VCaP (cell line): Measurements from ENCODE around the gene CP.
A peak's percentile ranks its signal among the peaks of the same experiment; 100 is the strongest.
"Not testable (repeated sequence)": the region's sequence is repeated elsewhere in the genome, so short reads cannot be mapped to it uniquely, and the experiment has no call there.

Experiments
- H3K27ac ChIP-seq: fragments of 450-650 bp; 2 replicates; pipeline ENCODE4 v1.5.1; 2017
- CTCF ChIP-seq: fragments of 450-650 bp; conservative IDR thresholded peaks from 2 replicates; pipeline ENCODE4 v1.5.1; 2017; ENCODE audit warnings: mild to moderate bottlenecking, moderate library complexity

The CP gene

GRCh38 chr3:149226776-149227175, 5.1 kb upstream of the CP start:
- no peak for TF ChIP-seq CTCF
- no peak overlapping the region for H3K27ac ChIP-seq

- H3K27ac ChIP-seq: peak overlapping the region; percentile 61
- TF ChIP-seq CTCF: no peak
Observed at GRCh38 chr3:149224736-149225594, 3.3 kb upstream of the CP start.

- TF ChIP-seq CTCF: no peak
- no peak overlapping the region for H3K27ac ChIP-seq
Observed at GRCh38 chr3:149223461-149223820, 1.8 kb upstream of the CP start.

- H3K27ac ChIP-seq: not testable (repeated sequence)
Observed at GRCh38 chr3:149219380-149220121, 2.1 kb downstream of the CP start.

GRCh38 chr3:149217347-149217746, 4.3 kb downstream of the CP start:
- TF ChIP-seq CTCF: no peak
- H3K27ac ChIP-seq: no peak overlapping the region

- no peak overlapping the region for H3K27ac ChIP-seq
- no peak for TF ChIP-seq CTCF
Observed at GRCh38 chr3:149216193-149216869, 5.3 kb downstream of the CP start.

GRCh38 chr3:149215515-149215914, 6.1 kb downstream of the CP start:
- no peak overlapping the region for H3K27ac ChIP-seq
- no peak for TF ChIP-seq CTCF
